GM15510 (cell line): ENCODE results near the gene CILP.

Experiments
- POLR2A ChIP-seq: IDR thresholded peaks from 3 replicates; pipeline ENCODE4 v1.6.1; 2011; ENCODE audit warnings: borderline replicate concordance; ENCODE audit not compliant: insufficient read length; ENCODE audit errors: extremely low read depth

Gene CILP

DNA sequence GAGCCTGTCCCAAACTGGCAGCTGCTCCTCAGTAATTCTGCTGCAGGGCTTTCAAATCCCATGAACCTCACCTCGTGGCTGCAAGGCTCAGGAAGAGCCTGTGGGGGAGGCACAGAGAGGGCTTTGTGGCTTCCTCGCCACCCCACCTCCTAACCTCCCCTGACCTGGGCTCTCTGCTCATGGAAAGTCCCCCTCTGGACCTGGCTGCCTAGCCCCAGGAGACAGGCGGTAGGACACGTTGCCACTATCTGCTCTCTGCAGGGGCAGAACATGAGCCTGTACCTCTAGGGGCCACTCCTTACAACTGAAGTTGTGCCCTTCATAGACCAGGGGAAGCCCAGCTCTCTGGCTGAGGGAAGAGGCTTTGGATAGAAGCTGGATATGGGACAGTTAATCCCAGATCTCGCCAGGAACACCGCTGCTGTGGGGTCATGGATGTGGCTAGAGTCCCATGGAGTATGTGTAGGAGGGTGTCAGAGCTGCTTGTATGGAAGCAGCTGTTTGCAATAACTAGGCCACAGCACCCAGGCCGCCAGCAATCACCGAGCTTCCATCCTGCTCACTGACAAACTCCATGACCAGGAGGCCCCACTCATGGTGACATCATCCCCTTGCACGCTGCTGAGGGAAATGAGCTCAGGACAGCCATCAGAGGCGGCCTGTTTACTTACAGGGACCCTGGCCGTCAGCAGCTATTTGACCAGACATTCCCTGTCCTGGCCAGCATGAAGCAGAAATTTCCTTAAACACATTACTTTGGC is 34.0 kb upstream of the CILP start:
- TF ChIP-seq POLR2A = no peak

DNA sequence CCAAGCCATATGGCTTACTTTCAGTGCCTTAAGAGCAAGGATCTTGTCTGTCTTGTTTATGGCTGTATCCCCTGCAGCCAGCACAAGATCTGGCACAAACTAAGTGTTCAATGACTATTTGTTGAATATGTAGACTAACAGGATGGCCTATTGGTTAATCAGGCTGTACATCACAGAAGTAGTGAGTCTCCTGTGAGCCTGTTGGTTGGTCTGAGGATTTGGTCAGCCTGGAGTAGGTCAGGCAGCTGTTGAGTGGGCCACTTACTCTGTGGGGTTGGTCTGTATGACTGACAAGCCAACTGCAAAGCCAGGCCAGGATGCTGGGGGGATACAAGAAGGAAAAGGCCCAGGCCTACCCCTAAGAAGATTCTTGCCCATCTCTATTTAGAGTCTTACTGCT is 33.4 kb upstream of the CILP start:
- no peak for TF ChIP-seq POLR2A

DNA sequence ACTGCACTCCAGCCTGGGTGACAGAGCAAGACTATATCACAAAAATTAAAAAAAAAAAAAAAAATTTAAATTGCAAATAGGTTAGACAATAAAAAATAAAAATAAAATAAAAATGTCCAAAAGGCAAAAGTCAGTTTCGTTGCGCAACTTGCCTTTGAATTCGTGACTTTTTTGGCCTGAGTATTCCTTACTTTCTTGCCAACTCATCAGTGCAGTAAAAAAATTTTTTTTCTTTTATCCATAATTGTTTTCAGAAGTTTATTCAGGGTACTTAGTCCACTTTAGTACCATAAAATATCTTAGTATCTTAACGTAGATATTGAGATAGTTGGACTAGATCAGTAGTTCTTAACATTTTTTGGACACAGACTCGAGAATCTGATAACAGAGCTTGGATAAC is 22.4 kb upstream of the CILP start:
- no peak for TF ChIP-seq POLR2A

DNA sequence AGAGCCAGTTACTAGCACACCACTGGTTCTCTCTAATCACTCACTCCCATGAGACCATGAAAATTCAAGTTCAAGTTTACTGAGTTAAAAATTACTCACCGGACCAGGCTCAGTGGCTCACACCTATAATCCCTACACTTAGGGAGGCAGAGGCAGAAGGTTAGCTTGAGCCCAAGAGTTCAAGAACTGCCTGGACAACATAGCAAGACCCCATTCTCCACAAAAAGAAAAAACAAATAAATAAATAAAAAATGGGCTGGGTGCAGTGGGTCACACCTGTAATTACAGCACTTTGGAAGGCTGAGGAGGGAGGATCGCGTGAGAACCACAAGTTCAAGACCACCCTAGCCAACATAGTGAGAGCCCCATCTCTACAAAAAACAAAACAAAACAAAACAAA is 21.2 kb upstream of the CILP start:
- no peak for TF ChIP-seq POLR2A

- no peak for TF ChIP-seq POLR2A
Observed at GRCh38 chr15:65231306-65231705, 20.0 kb upstream of the CILP start.

DNA sequence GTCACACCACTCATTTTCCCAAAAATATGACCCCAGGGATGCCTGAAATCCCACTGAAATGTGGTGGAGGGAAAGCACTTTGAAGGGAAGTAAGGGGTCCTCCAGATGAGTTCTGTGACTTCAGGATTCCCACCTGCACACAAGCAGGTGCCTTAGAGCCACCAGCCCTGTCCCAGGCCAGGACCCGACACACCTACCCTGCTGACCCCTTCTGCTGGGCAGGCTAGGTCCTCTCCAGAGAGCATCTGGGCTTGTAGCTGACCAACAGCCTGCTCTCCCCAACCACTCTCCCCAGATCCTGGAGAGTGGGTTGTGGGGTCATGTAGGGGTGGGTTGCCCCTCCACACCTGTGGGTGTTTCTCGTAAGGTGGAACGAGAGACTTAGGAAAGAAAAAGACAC is 14.9 kb upstream of the CILP start:
- TF ChIP-seq POLR2A = no peak

DNA sequence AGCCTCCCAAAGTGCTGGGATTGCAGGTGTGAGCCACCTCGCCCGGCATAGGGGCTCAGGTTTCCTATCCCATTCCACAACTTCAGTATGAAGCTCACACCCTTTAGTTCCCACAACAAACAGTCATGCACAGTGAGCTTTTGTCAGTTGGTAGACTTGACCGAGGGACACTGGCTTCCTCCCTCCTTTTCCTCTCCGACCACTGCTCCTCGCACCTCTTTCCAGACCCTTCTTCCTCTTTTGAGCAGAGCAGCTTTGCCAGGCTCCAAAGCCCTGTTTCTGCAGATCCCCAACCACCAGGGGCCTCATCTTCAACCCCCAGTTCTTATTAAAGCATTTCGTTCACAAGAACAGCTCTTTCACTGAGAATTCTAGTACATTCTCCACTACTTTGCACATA is 12.7 kb upstream of the CILP start:
- TF ChIP-seq POLR2A = no peak

GRCh38 chr15:65222891-65223290 is 11.6 kb upstream of the CILP start:
- no peak for TF ChIP-seq POLR2A

DNA sequence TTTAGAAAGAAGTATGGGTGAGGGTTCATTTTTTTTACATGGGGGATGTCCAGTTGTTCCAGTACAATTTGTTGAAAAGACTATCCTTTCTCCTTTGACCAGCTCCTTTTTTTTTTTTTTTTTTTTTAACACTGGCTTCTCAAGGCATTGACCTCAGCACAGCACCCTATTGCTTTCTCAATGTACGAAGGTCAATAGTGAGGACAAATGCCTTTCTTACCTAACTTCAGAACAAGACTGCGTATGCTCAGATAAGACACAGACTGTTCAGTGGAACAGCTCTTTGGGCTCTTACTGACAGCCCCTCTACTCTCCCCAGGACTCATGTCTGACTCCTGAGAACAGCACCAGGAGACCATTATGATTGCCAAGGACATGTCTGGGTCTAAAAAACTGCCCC is 10.4 kb upstream of the CILP start:
- no peak for TF ChIP-seq POLR2A

GRCh38 chr15:65219137-65219536 is 7.9 kb upstream of the CILP start:
- TF ChIP-seq POLR2A = no peak

GRCh38 chr15:65217526-65218482 is 6.5 kb upstream of the CILP start:
- TF ChIP-seq POLR2A = no peak

- TF ChIP-seq POLR2A = no peak
Observed at GRCh38 chr15:65215496-65215895, 4.2 kb upstream of the CILP start.

DNA sequence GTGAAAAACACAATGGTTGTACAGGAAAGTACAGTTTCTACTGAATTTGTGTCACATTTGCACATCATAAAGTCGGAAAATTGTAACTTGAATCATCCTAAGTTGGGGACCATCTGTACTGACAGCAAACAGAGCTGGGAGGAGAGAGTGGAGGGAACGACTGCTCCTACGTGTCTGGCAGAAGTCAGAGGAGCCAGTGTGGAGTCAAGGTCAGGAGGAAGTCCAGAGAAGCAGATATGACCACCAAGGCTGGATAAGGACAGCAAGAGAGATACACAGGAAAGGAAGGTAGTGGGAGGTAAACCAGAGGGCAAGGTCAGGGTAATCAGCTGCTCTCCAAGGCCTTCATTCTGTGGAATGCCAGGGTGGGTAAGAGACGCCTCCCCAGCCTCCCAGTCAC is 2.7 kb upstream of the CILP start:
- no peak for TF ChIP-seq POLR2A

DNA sequence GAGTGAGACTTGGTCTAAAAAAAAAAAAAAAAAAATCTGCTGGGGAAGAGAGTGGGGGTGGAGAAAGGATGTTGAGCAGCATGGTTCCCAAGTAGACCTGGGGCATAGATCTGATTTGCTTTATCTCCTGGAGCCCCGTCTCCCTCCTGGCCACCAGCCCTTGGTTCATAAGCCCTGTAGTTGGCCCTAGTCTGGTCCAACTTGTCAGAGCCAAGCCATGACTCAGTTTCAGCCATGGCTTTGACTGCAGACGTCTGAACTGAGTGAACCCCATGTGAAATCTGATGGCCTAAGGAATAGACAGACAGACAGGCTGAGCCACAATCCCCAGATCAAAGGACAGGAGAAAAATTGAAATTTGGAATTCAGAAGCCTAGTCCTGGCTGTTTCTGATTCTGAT is 2.0 kb upstream of the CILP start:
- TF ChIP-seq POLR2A = no peak

- no peak for TF ChIP-seq POLR2A
Observed at GRCh38 chr15:65212097-65212496, 824 bp upstream of the CILP start.
